Measurements from ENCODE around the gene PCDHGC4.

DNA sequence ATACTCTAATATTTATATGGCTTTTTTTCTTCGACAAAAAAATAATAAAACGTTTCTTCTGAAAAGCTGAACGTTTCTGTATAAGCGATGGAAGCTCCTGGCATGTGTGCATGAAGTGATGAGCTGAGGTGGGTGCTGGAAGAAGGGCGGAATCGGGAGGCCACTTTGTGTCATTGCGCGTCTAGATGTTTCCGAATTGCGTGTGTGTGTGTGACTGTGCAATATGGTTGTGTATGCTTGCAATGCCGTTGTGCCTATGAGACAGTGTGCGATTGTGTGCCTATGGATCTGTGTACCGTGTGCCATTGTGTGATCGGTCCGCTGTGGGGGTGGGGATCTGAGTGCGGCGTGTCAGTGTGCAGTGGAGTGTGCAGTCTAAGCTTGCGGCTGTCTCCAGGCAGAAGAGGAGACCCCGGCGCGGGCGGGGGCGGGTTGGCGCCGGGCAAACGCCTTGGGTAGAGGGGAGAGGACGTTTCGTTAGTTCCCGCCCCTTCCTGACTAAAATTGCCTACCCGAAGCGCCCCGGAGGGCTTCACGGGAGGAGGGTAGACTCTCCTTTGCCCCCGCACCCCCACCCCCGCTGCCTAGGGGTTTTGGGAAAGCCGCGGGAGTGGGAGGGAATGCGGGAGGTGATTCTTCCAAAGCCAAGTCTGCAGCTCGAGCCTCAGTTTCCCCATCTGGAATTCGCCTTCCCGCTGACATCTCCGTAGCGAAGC lies 28.2 kb downstream of the PCDHGC4 start:
- TF ChIP-seq CTCF (IDR thresholded peaks at IDR 0.05) (no peak), TCF7L2 (IDR thresholded peaks at IDR 0.05; ENCODE audit: low read depth, low read length) (no peak), POLR2AphosphoS5 (IDR thresholded peaks at IDR 0.05; ENCODE audit: low read depth, low read length) (no peak), REST (IDR thresholded peaks at IDR 0.05; ENCODE audit: insufficient read depth in 1 of 2, low read depth in 2 of 2, low read length in 1 of 2) (no peak), SIN3A (IDR thresholded peaks at IDR 0.05; ENCODE audit: borderline replicate concordance, insufficient read depth, low read depth, low read length) (no peak)
